ENCODE measurements around the gene YY1AP1. TPM values are rescaled to one million over a fixed set of nuclear protein-coding genes. Genes with fewer than 3 reads are reported as not detected.
"Not testable (repeated sequence)": the region's sequence is repeated elsewhere in the genome, so short reads cannot be mapped to it uniquely, and the experiment has no call there.

The YY1AP1 gene
- total RNA-seq: 10 to 100 TPM; 56.2 to 60.5 TPM

- intact Hi-C loops (cut with micrococcal nuclease): no loop called here
- no peak for TF ChIP-seq CTCF (IDR thresholded peaks at IDR 0.05)
- Mint-ChIP-seq H3K4me3 (peak within 1 kb of the TSS; percentile 98), H3K27ac (peak within 1 kb of the TSS; percentile 98), H3K4me1 (ENCODE audit: low read depth) (peaks cover 61% of the 10 kb centered on the region), H3K27me3 (no peaks in the 10 kb centered on the region), H3K36me3 (ENCODE audit: low read depth) (peaks cover 58% of the 10 kb centered on the region), H3K9me3 (no peaks in the 10 kb centered on the region)
- ATAC-seq (peak; percentile 83), DNase-seq (peak; percentile 90)
- ChIA-PET POLR2A (no interaction called here), CTCF (no interaction called here)
Observed at GRCh38 chr1:155688324-155689080, at the start of gene YY1AP1. Gene YY1AP1, minus strand, starts transcription at chr1:155688774. Its CDS starts 8,338 bp downstream, at chr1:155680436.

GRCh38 chr1:155729031-155729898, 40.7 kb upstream of the YY1AP1 start:
- Mint-ChIP-seq H3K27ac (no peak overlapping the region), H3K4me1 (ENCODE audit: low read depth) (peaks cover 5% of the 10 kb centered on the region), H3K36me3 (ENCODE audit: low read depth) (peaks cover 24% of the 10 kb centered on the region), H3K27me3 (no peaks in the 10 kb centered on the region), H3K9me3 (no peaks in the 10 kb centered on the region), H3K4me3 (no peak overlapping the region)
- peak; percentile 59 for TF ChIP-seq CTCF (IDR thresholded peaks at IDR 0.05)
- ATAC-seq (peak; percentile 24), DNase-seq (peak; percentile 50)
- intact Hi-C loops (cut with micrococcal nuclease): no loop called here
- ChIA-PET POLR2A (interaction anchor here (0.6 kb wide), 1 partner anchor 384 kb away, joined by 3 read pairs; no protein-coding TSS in a partner anchor), CTCF (interaction anchor here (0.6 to 1.4 kb wide), 8 partner anchors 10 to 344 kb away, joined by 3 to 6 read pairs (median 3); no protein-coding TSS in a partner anchor)

GRCh38 chr1:155725142-155725541, 36.6 kb upstream of the YY1AP1 start:
- Mint-ChIP-seq H3K9me3 (no peaks in the 10 kb centered on the region), H3K4me3 (no peak overlapping the region), H3K36me3 (ENCODE audit: low read depth) (peaks cover 22% of the 10 kb centered on the region), H3K27ac (no peak overlapping the region), H3K27me3 (no peaks in the 10 kb centered on the region), H3K4me1 (ENCODE audit: low read depth) (peaks cover 5% of the 10 kb centered on the region)
- intact Hi-C loops (cut with micrococcal nuclease): no loop called here
- no peak for ATAC-seq
- ChIA-PET CTCF (interaction anchor here (1.5 to 1.7 kb wide), 2 partner anchors 19 to 474 kb away, joined by 4 to 5 read pairs; no protein-coding TSS in a partner anchor), POLR2A (interaction anchor here (0.6 kb wide), 1 partner anchor 134 kb away, joined by 3 read pairs; the partner anchor contains the start of gene SYT11)
- TF ChIP-seq CTCF (IDR thresholded peaks at IDR 0.05): no peak
- no peak for DNase-seq

GRCh38 chr1:155719703-155720102, 31.1 kb upstream of the YY1AP1 start:
- intact Hi-C loops (cut with micrococcal nuclease): no loop called here
- no peaks in the 10 kb centered on the region for H3K9me3 Mint-ChIP-seq
- H3K27me3 Mint-ChIP-seq: no peaks in the 10 kb centered on the region
- H3K27ac Mint-ChIP-seq: no peak overlapping the region
- no peak overlapping the region for H3K4me3 Mint-ChIP-seq
- ChIA-PET CTCF (interaction anchor here (1.1 kb wide), 1 partner anchor 9 kb away, joined by 3 read pairs; no protein-coding TSS in a partner anchor), POLR2A (no interaction called here)
- H3K36me3 Mint-ChIP-seq (ENCODE audit: low read depth): peaks cover 25% of the 10 kb centered on the region
- peaks cover 9% of the 10 kb centered on the region for H3K4me1 Mint-ChIP-seq (ENCODE audit: low read depth)
- DNase-seq: no peak
- no peak for ATAC-seq
- TF ChIP-seq CTCF (IDR thresholded peaks at IDR 0.05): no peak

GRCh38 chr1:155718524-155719115, 30.0 kb upstream of the YY1AP1 start:
- H3K27me3 Mint-ChIP-seq; intact Hi-C loops (cut with micrococcal nuclease); ATAC-seq; POLR2A ChIA-PET; H3K27ac Mint-ChIP-seq; CTCF ChIA-PET; H3K9me3 Mint-ChIP-seq; H3K4me3 Mint-ChIP-seq; H3K4me1 Mint-ChIP-seq (ENCODE audit: low read depth); DNase-seq: not testable (repeated sequence)
- peaks cover 27% of the 10 kb centered on the region for H3K36me3 Mint-ChIP-seq (ENCODE audit: low read depth)
